KMS-11 (cell line): Measurements from ENCODE around the gene P2RY11.

ENCODE experiments used
- H2AFZ ChIP-seq: fragments of 200-600 bp; sonication (generic); 2 replicates; pipeline ENCODE4 v1.6.1; 2016; ENCODE audit warnings: antibody characterized with exemption, mixed run types, low read depth
- H3K27ac ChIP-seq: fragments of 200-600 bp; sonication (generic); 2 replicates; pipeline ENCODE4 v1.6.1; 2016; ENCODE audit warnings: mild to moderate bottlenecking, mixed run types
- H3K27me3 ChIP-seq: fragments of 200-600 bp; sonication (generic); 2 replicates; pipeline ENCODE4 v1.6.1; 2017; ENCODE audit warnings: mild to moderate bottlenecking, low read depth, mixed run types, moderate library complexity; ENCODE audit not compliant: insufficient read depth
- H3K36me3 ChIP-seq: fragments of 200-600 bp; sonication (generic); 2 replicates; pipeline ENCODE4 v1.6.1; 2017; ENCODE audit warnings: mild to moderate bottlenecking, mixed run types; ENCODE audit not compliant: insufficient read depth
- H3K4me1 ChIP-seq: fragments of 200-600 bp; sonication (generic); 2 replicates; pipeline ENCODE4 v1.6.1; 2016; ENCODE audit warnings: mild to moderate bottlenecking, low read depth, mixed run types; ENCODE audit not compliant: poor library complexity, severe bottlenecking
- H3K4me2 ChIP-seq: fragments of 200-600 bp; sonication (generic); 2 replicates; pipeline ENCODE4 v1.7.0; 2016; ENCODE audit warnings: mild to moderate bottlenecking, mixed run types
- H3K4me3 ChIP-seq: fragments of 200-600 bp; sonication (generic); IDR thresholded peaks from 2 replicates; pipeline ENCODE4 v1.6.1; 2017; ENCODE audit warnings: low read depth, low read length, mixed read lengths; ENCODE audit not compliant: insufficient read depth
- H3K79me2 ChIP-seq: fragments of 200-600 bp; sonication (generic); 2 replicates; pipeline ENCODE4 v1.6.1; 2016; ENCODE audit warnings: low read depth, mixed run types; ENCODE audit not compliant: insufficient read depth
- H3K9ac ChIP-seq: fragments of 200-600 bp; sonication (generic); 2 replicates; pipeline ENCODE4 v1.6.1; 2016; ENCODE audit warnings: mild to moderate bottlenecking, mixed run types
- H4K20me1 ChIP-seq: fragments of 200-600 bp; sonication (generic); 2 replicates; pipeline ENCODE4 v1.6.1; 2016; ENCODE audit warnings: mild to moderate bottlenecking, mixed run types; ENCODE audit not compliant: insufficient read depth
- CTCF ChIP-seq: fragments of 200-600 bp; sonication (generic); conservative IDR thresholded peaks from 2 replicates; pipeline ENCODE4 v1.6.1; 2017; ENCODE audit warnings: low read depth, mild to moderate bottlenecking, antibody characterized with exemption, low read length, moderate library complexity, mixed read lengths

Gene P2RY11

GRCh38 chr19:10141973-10142372, 30.5 kb downstream of the P2RY11 start:
- no peak overlapping the region for H3K27ac ChIP-seq
- H3K4me2 ChIP-seq = no peak overlapping the region
- H4K20me1 ChIP-seq = no peaks in the 10 kb centered on the region
- TF ChIP-seq CTCF = no peak
- peaks cover 28% of the 10 kb centered on the region; the same call in 1 of the 2 replicates for H3K36me3 ChIP-seq
- no peak overlapping the region for H3K4me3 ChIP-seq
- no peaks in the 10 kb centered on the region for H3K4me1 ChIP-seq
- no peak overlapping the region for H2AFZ ChIP-seq
- H3K79me2 ChIP-seq = no peaks in the 10 kb centered on the region
- H3K27me3 ChIP-seq = no peaks in the 10 kb centered on the region
- H3K9ac ChIP-seq = no peak overlapping the region

GRCh38 chr19:10142701-10143375, 31.3 kb downstream of the P2RY11 start:
- peaks cover 27% of the 10 kb centered on the region; the same call in 1 of the 2 replicates for H3K36me3 ChIP-seq
- no peaks in the 10 kb centered on the region for H3K4me1 ChIP-seq
- H3K27me3 ChIP-seq = no peaks in the 10 kb centered on the region
- TF ChIP-seq CTCF = no peak
- H3K9ac ChIP-seq = no peak overlapping the region
- H2AFZ ChIP-seq = no peak overlapping the region
- no peaks in the 10 kb centered on the region for H3K79me2 ChIP-seq
- no peak overlapping the region for H3K4me3 ChIP-seq
- H3K27ac ChIP-seq = no peak overlapping the region
- no peaks in the 10 kb centered on the region for H4K20me1 ChIP-seq
- H3K4me2 ChIP-seq = no peak overlapping the region

GRCh38 chr19:10143681-10144080, 32.2 kb downstream of the P2RY11 start:
- H3K36me3 ChIP-seq = peaks cover 27% of the 10 kb centered on the region; the same call in 1 of the 2 replicates
- H4K20me1 ChIP-seq = no peaks in the 10 kb centered on the region
- no peak overlapping the region for H3K4me2 ChIP-seq
- no peak overlapping the region for H3K27ac ChIP-seq
- no peaks in the 10 kb centered on the region for H3K4me1 ChIP-seq
- no peak overlapping the region for H2AFZ ChIP-seq
- H3K27me3 ChIP-seq = no peaks in the 10 kb centered on the region
- no peak for TF ChIP-seq CTCF
- H3K4me3 ChIP-seq = no peak overlapping the region
- no peaks in the 10 kb centered on the region for H3K79me2 ChIP-seq
- H3K9ac ChIP-seq = no peak overlapping the region

- Histone ChIP-seq H3K4me2 (no peak overlapping the region), H3K27me3 (no peaks in the 10 kb centered on the region), H4K20me1 (no peaks in the 10 kb centered on the region)
Observed at GRCh38 chr19:10144361-10144760, 32.9 kb downstream of the P2RY11 start.

More at GRCh38 chr19:10144361-10144760, 32.9 kb downstream of the P2RY11 start:
- Histone ChIP-seq H3K27ac (no peak overlapping the region), H3K36me3 (peaks cover 27% of the 10 kb centered on the region; the same call in 1 of the 2 replicates), H3K79me2 (no peaks in the 10 kb centered on the region), H3K4me1 (no peaks in the 10 kb centered on the region), H3K9ac (no peak overlapping the region), H2AFZ (no peak overlapping the region), H3K4me3 (no peak overlapping the region)
- TF ChIP-seq CTCF = no peak
